Liver (tissue), 9 donors: ENCODE results near the gene ASB2. TPM values are rescaled to one million over a fixed set of nuclear protein-coding genes. Genes with fewer than 3 reads are reported as not detected.

Experiments
- DNase-seq: peaks from one replicate; pipeline ENCODE4 v3.0.0-alpha.2; 2017; ENCODE audit warnings: low spot score
- H3K27ac ChIP-seq, 2 donors: one replicate each; pipeline ENCODE4 v1.7.0; 2013; ENCODE audit warnings: inconsistent platforms in 2 of 2, low read length in 2 of 2, control low read depth in 1 of 2, low read depth in 1 of 2, mild to moderate bottlenecking in 1 of 2
- H3K27me3 ChIP-seq, 4 donors: one replicate each; pipeline versions ENCODE4 v1.6.1 to v1.7.0; 2013; ENCODE audit warnings: low read length in 3 of 4, inconsistent platforms in 1 of 4, mild to moderate bottlenecking in 1 of 4, moderate library complexity in 1 of 4; ENCODE audit not compliant: control insufficient read depth in 4 of 4, insufficient read depth in 4 of 4
- H3K36me3 ChIP-seq, 4 donors: one replicate each; pipeline versions ENCODE4 v1.6.1 to v1.7.0; 2013; ENCODE audit warnings: low read length in 3 of 4, mild to moderate bottlenecking in 3 of 4, low read depth in 1 of 4, moderate library complexity in 1 of 4; ENCODE audit not compliant: control insufficient read depth in 4 of 4, insufficient read depth in 3 of 4
- H3K4me1 ChIP-seq, 4 donors: one replicate each; pipeline versions ENCODE4 v1.6.1 to v1.7.0; 2013; ENCODE audit warnings: low read length in 3 of 4, mild to moderate bottlenecking in 3 of 4, moderate library complexity in 1 of 4; ENCODE audit not compliant: control insufficient read depth in 4 of 4, insufficient read depth in 4 of 4
- H3K4me3 ChIP-seq, 3 donors: one replicate each; pipeline versions ENCODE4 v1.6.1 to v1.7.0; 2013; ENCODE audit warnings: low read length in 3 of 3, control low read depth in 1 of 3, low read depth in 1 of 3, mild to moderate bottlenecking in 1 of 3
- H3K9ac ChIP-seq, 2 donors: one replicate each; pipeline ENCODE4 v1.7.0; 2013; ENCODE audit warnings: low read length in 2 of 2, mild to moderate bottlenecking in 2 of 2, moderate library complexity in 2 of 2, control low read depth in 1 of 2, low read depth in 1 of 2
- H3K9me3 ChIP-seq, 4 donors: one replicate each; pipeline versions ENCODE4 v1.6.1 to v1.7.0; 2013; ENCODE audit warnings: low read length in 3 of 4; ENCODE audit not compliant: control insufficient read depth in 4 of 4
- ATF3 ChIP-seq: IDR thresholded peaks from 2 replicates; pipeline ENCODE4 v1.6.1; 2016; ENCODE audit warnings: antibody characterized with exemption
- CTCF ChIP-seq: fragments of 150-350 bp; IDR thresholded peaks from 2 replicates; pipeline ENCODE4 v1.5.1; 2017; ENCODE audit warnings: improper control_type of control experiment, low read depth, low read length; ENCODE audit not compliant: missing input control
- EGR1 ChIP-seq, 2 donors: IDR thresholded peaks; 2 replicates each; pipeline ENCODE4 v1.6.1; 2016 to 2018; ENCODE audit warnings: antibody characterized with exemption in 2 of 2, low read depth in 2 of 2
- FOXA1 ChIP-seq: IDR thresholded peaks from 2 replicates; pipeline ENCODE4 v1.6.1; 2016; ENCODE audit warnings: antibody characterized with exemption
- FOXA2 ChIP-seq: IDR thresholded peaks from 2 replicates; pipeline ENCODE4 v1.6.1; 2016; ENCODE audit warnings: antibody characterized with exemption
- GABPA ChIP-seq, 2 donors: IDR thresholded peaks in 1 of 2; conservative IDR thresholded peaks in 1 of 2; 2 replicates each; pipeline ENCODE4 v1.6.1; 2016; ENCODE audit warnings: antibody characterized with exemption in 2 of 2, mild to moderate bottlenecking in 1 of 2, moderate library complexity in 1 of 2
- HNF4A ChIP-seq, 2 donors: conservative IDR thresholded peaks; 2 replicates each; pipeline ENCODE4 v1.6.1; 2016; ENCODE audit warnings: antibody characterized with exemption in 2 of 2, mild to moderate bottlenecking in 2 of 2
- HNF4G ChIP-seq: IDR thresholded peaks from 2 replicates; pipeline ENCODE4 v1.6.1; 2016; ENCODE audit warnings: antibody characterized with exemption
- JUND ChIP-seq, 2 donors: IDR thresholded peaks; 2 replicates each; pipeline ENCODE4 v1.6.1; 2016; ENCODE audit warnings: antibody characterized with exemption in 2 of 2
- MAX ChIP-seq: IDR thresholded peaks from 2 replicates; pipeline ENCODE4 v1.6.1; 2016; ENCODE audit warnings: antibody characterized with exemption
- NR2F2 ChIP-seq: IDR thresholded peaks from 2 replicates; pipeline ENCODE4 v1.6.1; 2016; ENCODE audit warnings: antibody characterized with exemption
- RAD21 ChIP-seq, 2 donors: IDR thresholded peaks; 2 replicates each; pipeline ENCODE4 v1.6.1; 2016; ENCODE audit warnings: antibody characterized with exemption in 2 of 2, mild to moderate bottlenecking in 2 of 2
- REST ChIP-seq: IDR thresholded peaks from 2 replicates; pipeline ENCODE4 v1.6.1; 2016; ENCODE audit warnings: antibody characterized with exemption, mild to moderate bottlenecking
- RXRA ChIP-seq, 2 donors: IDR thresholded peaks; 2 replicates each; pipeline ENCODE4 v1.6.1; 2017 to 2018; ENCODE audit warnings: antibody characterized with exemption in 2 of 2, mild to moderate bottlenecking in 1 of 2
- SP1 ChIP-seq: IDR thresholded peaks from 2 replicates; pipeline ENCODE4 v1.6.1; 2018; ENCODE audit warnings: antibody characterized with exemption, mild to moderate bottlenecking
- TAF1 ChIP-seq: conservative IDR thresholded peaks from 2 replicates; pipeline ENCODE4 v1.6.1; 2016; ENCODE audit warnings: antibody characterized with exemption, mild to moderate bottlenecking
- YY1 ChIP-seq: IDR thresholded peaks from 2 replicates; pipeline ENCODE4 v1.6.1; 2016; ENCODE audit warnings: antibody characterized with exemption, mild to moderate bottlenecking
- ZBTB33 ChIP-seq: IDR thresholded peaks from 2 replicates; pipeline ENCODE4 v1.6.1; 2016; ENCODE audit warnings: antibody characterized with exemption
- WGBS: extraction: QIAGEN DNeasy Blood & Tissue Kit; methylation state at CpG from one replicate; pipeline ENCODE4 v1.1.7; 2013; 5-methylcytosine and 5-hydroxymethylcytosine counted together
- polyA plus RNA-seq, 2 donors: library from polyadenylated mRNA; stranded (reverse) in 1 of 2; unstranded in 1 of 2; fragments of 200-250 nt in 1 of 2; fragments of >200 nt in 1 of 2; fragmentation: Nextera tagmentation in 1 of 2; extraction: Ambion mirVana in 1 of 2; gene quantifications; one replicate each; pipeline versions ENCODE4 v1.2.1 to v1.2.3, GENCODE V29; 2013 to 2015
- total RNA-seq, 2 donors: library from RNA; depleted of rRNA; stranded (reverse); fragments of >200 nt; gene quantifications; one replicate each; pipeline ENCODE4 v1.2.3, GENCODE V29; 2014
- donor health status: healthy.
- donor health status: healthy.
- donor health status: healthy.
- donor health status: healthy.
- donor health status: healthy.

ASB2 gene
- total and polyA plus RNA-seq, 4 donors: 0.18 to 0.56 (median 0.38) TPM

- WGBS: 84% methylated on average over 3 of the region's 3 CpGs
- H3K27me3 ChIP-seq: no peaks in the 10 kb centered on the region
- H3K27ac ChIP-seq: no peak overlapping the region
- H3K36me3 ChIP-seq: no peaks in the 10 kb centered on the region
- DNase-seq: no peak
- H3K9ac ChIP-seq: no peak overlapping the region
- H3K4me1 ChIP-seq: peaks cover 3 to 13% (median 8%) of the 10 kb centered on the region in 4 donors
- H3K9me3 ChIP-seq: no peaks in the 10 kb centered on the region
- H3K4me3 ChIP-seq: no peak overlapping the region
- TF ChIP-seq FOXA2: no peak
- TF ChIP-seq JUND (IDR thresholded peaks at IDR 0.05): no peak
- TF ChIP-seq RXRA (IDR thresholded peaks at IDR 0.05): no peak
- TF ChIP-seq FOXA1: no peak
- TF ChIP-seq RAD21 (IDR thresholded peaks at IDR 0.05): no peak
- no peak for TF ChIP-seq SP1
- TF ChIP-seq EGR1 (IDR thresholded peaks at IDR 0.05; ENCODE audit: low read depth in 2 of 2): no peak
- no peak for TF ChIP-seq REST
- TF ChIP-seq CTCF: no peak
- TF ChIP-seq ZBTB33: no peak
- no peak for TF ChIP-seq NR2F2
- no peak for TF ChIP-seq MAX
- TF ChIP-seq ATF3: no peak
- no peak for TF ChIP-seq YY1
- no peak for TF ChIP-seq HNF4G
- no peak for TF ChIP-seq TAF1
- no peak for TF ChIP-seq HNF4A (conservative IDR thresholded peaks at IDR 0.05)
- no peak for TF ChIP-seq GABPA (IDR thresholded peaks at IDR 0.05 in 1 of 2, conservative IDR thresholded peaks at IDR 0.05 in 1 of 2)
Measured at GRCh38 chr14:93960774-93961438, 15.5 kb downstream of the ASB2 start.
